HEK293 (cell line): ENCODE results near the gene BTBD2.
A peak's percentile ranks its signal among the peaks of the same experiment; 100 is the strongest.

Experiments used
- BCL11A ChIP-seq: fragments of 450-650 bp; formaldehyde crosslinking; IDR thresholded peaks from 2 replicates; pipeline ENCODE4 v1.5.1; 2016; ENCODE audit warnings: low read depth, missing biosample characterization, missing genetic modification characterization
- KLF7 ChIP-seq: fragments of 450-650 bp; formaldehyde crosslinking; IDR thresholded peaks from 2 replicates; pipeline ENCODE4 v1.5.1; 2016; ENCODE audit warnings: missing biosample characterization, missing genetic modification characterization, borderline replicate concordance
- WT1 ChIP-seq: fragments of 450-650 bp; formaldehyde crosslinking; IDR thresholded peaks from 2 replicates; pipeline ENCODE4 v1.5.1; 2016; ENCODE audit warnings: missing biosample characterization, missing genetic modification characterization
- YY2 ChIP-seq: fragments of 450-650 bp; formaldehyde crosslinking; IDR thresholded peaks from 2 replicates; pipeline ENCODE4 v1.5.1; 2016; ENCODE audit warnings: missing biosample characterization, missing genetic modification characterization
- ZFP69B ChIP-seq: fragments of 450-650 bp; formaldehyde crosslinking; IDR thresholded peaks from 2 replicates; pipeline ENCODE4 v1.5.1; 2016; ENCODE audit warnings: missing biosample characterization, missing genetic modification characterization
- ZNF140 ChIP-seq: fragments of 450-650 bp; formaldehyde crosslinking; IDR thresholded peaks from 2 replicates; pipeline ENCODE4 v1.5.1; 2016; ENCODE audit warnings: missing biosample characterization, missing genetic modification characterization
- ZNF169 ChIP-seq: fragments of 450-650 bp; formaldehyde crosslinking; IDR thresholded peaks from 2 replicates; pipeline ENCODE4 v1.5.1; 2016; ENCODE audit warnings: missing biosample characterization, missing genetic modification characterization
- ZNF2 ChIP-seq: fragments of 450-650 bp; formaldehyde crosslinking; IDR thresholded peaks from 2 replicates; pipeline ENCODE4 v1.5.1; 2016; ENCODE audit warnings: missing biosample characterization, missing genetic modification characterization
- ZNF211 ChIP-seq: fragments of 450-650 bp; formaldehyde crosslinking; IDR thresholded peaks from 2 replicates; pipeline ENCODE4 v1.5.1; 2016; ENCODE audit warnings: low read depth, missing biosample characterization, missing genetic modification characterization
- ZNF354C ChIP-seq: fragments of 450-650 bp; formaldehyde crosslinking; IDR thresholded peaks from 2 replicates; pipeline ENCODE4 v1.5.1; 2016; ENCODE audit warnings: missing biosample characterization, missing genetic modification characterization, low read depth, borderline replicate concordance
- ZNF433 ChIP-seq: fragments of 450-650 bp; formaldehyde crosslinking; IDR thresholded peaks from 2 replicates; pipeline ENCODE4 v1.5.1; 2016; ENCODE audit warnings: missing biosample characterization, missing genetic modification characterization, low read depth
- ZNF473 ChIP-seq: fragments of 450-650 bp; formaldehyde crosslinking; IDR thresholded peaks from 2 replicates; pipeline ENCODE4 v1.5.1; 2017; ENCODE audit warnings: missing biosample characterization, missing genetic modification characterization
- ZNF529 ChIP-seq: fragments of 450-650 bp; formaldehyde crosslinking; IDR thresholded peaks from 2 replicates; pipeline ENCODE4 v1.5.1; 2017; ENCODE audit warnings: missing genetic modification characterization, missing biosample characterization; ENCODE audit not compliant: insufficient replicate concordance
- ZNF626 ChIP-seq: fragments of 450-650 bp; sonication (Bioruptor Pico); formaldehyde crosslinking; IDR thresholded peaks from 2 replicates; pipeline ENCODE4 v1.5.1; 2018; ENCODE audit warnings: missing biosample characterization, missing genetic modification characterization, inconsistent platforms
- ZNF629 ChIP-seq: fragments of 450-650 bp; formaldehyde crosslinking; IDR thresholded peaks from 2 replicates; pipeline ENCODE4 v1.5.1; 2017; ENCODE audit warnings: missing biosample characterization, missing genetic modification characterization
- ZNF704 ChIP-seq: fragments of 450-650 bp; formaldehyde crosslinking; IDR thresholded peaks from 2 replicates; pipeline ENCODE4 v1.5.1; 2016; ENCODE audit warnings: missing biosample characterization, missing genetic modification characterization
- ZNF747 ChIP-seq: fragments of 450-650 bp; formaldehyde crosslinking; IDR thresholded peaks from 2 replicates; pipeline ENCODE4 v1.5.1; 2016; ENCODE audit warnings: missing biosample characterization, missing genetic modification characterization
- ZNF791 ChIP-seq: fragments of 450-650 bp; formaldehyde crosslinking; IDR thresholded peaks from 2 replicates; pipeline ENCODE4 v1.5.1; 2016; ENCODE audit warnings: missing biosample characterization, missing genetic modification characterization
- ZSCAN18 ChIP-seq: fragments of 450-650 bp; formaldehyde crosslinking; IDR thresholded peaks from 2 replicates; pipeline ENCODE4 v1.5.1; 2016; ENCODE audit warnings: missing biosample characterization, missing genetic modification characterization
- TF ChIP-seq, protein P1 (sequence below): fragments of 450-650 bp; formaldehyde crosslinking; IDR thresholded peaks from 2 replicates; pipeline ENCODE4 v1.5.1; 2016; ENCODE audit warnings: missing biosample characterization, missing genetic modification characterization
- TF ChIP-seq, protein P2 (sequence below): IDR thresholded peaks from 2 replicates; pipeline ENCODE4 v1.6.1; 2011; ENCODE audit warnings: mild to moderate bottlenecking, low read depth, low read length, borderline replicate concordance
- TF ChIP-seq, protein P3 (sequence below): fragments of 450-650 bp; formaldehyde crosslinking; IDR thresholded peaks from 2 replicates; pipeline ENCODE4 v1.5.1; 2016; ENCODE audit warnings: missing biosample characterization, missing genetic modification characterization
- TF ChIP-seq, protein P4 (sequence below): fragments of 450-650 bp; formaldehyde crosslinking; IDR thresholded peaks from 2 replicates; pipeline ENCODE4 v1.5.1; 2016; ENCODE audit warnings: missing biosample characterization, missing genetic modification characterization
- TF ChIP-seq, protein P5 (sequence below): fragments of 450-650 bp; formaldehyde crosslinking; IDR thresholded peaks from 2 replicates; pipeline ENCODE4 v1.5.1; 2016; ENCODE audit warnings: missing biosample characterization, missing genetic modification characterization, low read depth
- TF ChIP-seq, protein P6 (sequence below): fragments of 450-650 bp; formaldehyde crosslinking; IDR thresholded peaks from 2 replicates; pipeline ENCODE4 v1.5.1; 2017; ENCODE audit warnings: missing biosample characterization, missing genetic modification characterization

Gene BTBD2

DNA sequence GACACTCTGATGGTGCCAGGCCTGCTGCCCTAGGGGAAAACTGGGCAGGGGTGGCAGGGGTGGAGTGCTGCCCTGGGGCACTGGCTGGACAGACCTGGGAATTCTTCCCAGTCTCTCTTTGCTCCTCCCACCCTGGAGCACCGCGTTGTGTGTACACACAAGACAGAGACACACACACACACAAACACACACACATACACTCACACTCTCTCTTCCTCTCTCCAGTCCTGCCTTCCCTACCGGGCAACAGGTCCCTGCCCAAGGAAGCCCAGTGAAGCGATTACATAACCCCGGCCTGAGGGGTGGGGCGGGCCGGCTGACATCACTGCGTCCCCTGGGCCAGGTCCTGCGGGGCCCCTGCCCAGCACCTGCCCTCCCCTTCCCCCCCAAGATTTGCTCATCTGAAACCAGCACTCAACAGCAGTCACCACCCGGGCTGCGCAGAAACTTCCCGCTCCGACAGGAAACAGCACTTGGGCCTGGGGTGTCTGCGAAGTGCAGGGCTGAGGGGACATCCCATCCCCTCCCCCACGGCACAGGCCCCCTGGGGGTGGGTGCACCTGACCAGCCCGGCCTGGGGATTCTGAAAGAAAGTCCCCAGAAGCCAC, 34.3 kb upstream of the BTBD2 start (continued):
- TF ChIP-seq ZNF433 (tag by site-specific recombination): no peak
- TF ChIP-seq BCL11A (tag by site-specific recombination): peak; percentile 38; the same call in 1 of the 2 replicates
- no peak for TF ChIP-seq ZNF791
- 0 out of 2 replicates have a peak, but pooled peaks have one; percentile 15 for TF ChIP-seq ZSCAN18 (tag by site-specific recombination)
- no peak for TF ChIP-seq ZNF626 (tag by site-specific recombination)
- no peak for TF ChIP-seq ZNF169 (tag by site-specific recombination)
- TF ChIP-seq ZNF629 (tag by site-specific recombination): peak; percentile 92
- TF ChIP-seq ZNF211 (tag by site-specific recombination): no peak
- peak; percentile 66; the same call in 1 of the 2 replicates for TF ChIP-seq ZNF2 (tag by site-specific recombination)
- peak; percentile 73 for TF ChIP-seq ZFP69B (tag by site-specific recombination)
- TF ChIP-seq ZNF704 (tag by site-specific recombination): no peak
- no peak for TF ChIP-seq ZNF529 (tag by site-specific recombination)
- TF ChIP-seq ZNF473: no peak
- no peak for TF ChIP-seq ZNF747 (tag by site-specific recombination)
- peak; percentile 78; the same call in 1 of the 2 replicates for TF ChIP-seq KLF7 (tag by site-specific recombination)
- TF ChIP-seq ZNF140 (tag by site-specific recombination): no peak
- TF ChIP-seq, protein P1, sequence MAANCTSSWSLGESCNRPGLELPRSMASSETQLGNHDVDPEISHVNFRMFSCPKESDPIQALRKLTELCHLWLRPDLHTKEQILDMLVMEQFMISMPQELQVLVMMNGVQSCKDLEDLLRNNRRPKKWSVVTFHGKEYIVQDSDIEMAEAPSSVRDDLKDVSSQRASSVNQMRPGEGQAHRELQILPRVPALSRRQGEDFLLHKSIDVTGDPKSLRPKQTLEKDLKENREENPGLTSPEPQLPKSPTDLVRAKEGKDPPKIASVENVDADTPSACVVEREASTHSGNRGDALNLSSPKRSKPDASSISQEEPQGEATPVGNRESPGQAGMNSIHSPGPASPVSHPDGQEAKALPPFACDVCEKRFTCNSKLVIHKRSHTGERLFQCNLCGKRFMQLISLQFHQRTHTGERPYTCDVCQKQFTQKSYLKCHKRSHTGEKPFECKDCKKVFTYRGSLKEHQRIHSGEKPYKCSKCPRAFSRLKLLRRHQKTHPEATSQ (tag by site-specific recombination): no peak; the same call in none of the 2 replicates
- TF ChIP-seq WT1 (tag by site-specific recombination): no peak
- TF ChIP-seq, protein P2, sequence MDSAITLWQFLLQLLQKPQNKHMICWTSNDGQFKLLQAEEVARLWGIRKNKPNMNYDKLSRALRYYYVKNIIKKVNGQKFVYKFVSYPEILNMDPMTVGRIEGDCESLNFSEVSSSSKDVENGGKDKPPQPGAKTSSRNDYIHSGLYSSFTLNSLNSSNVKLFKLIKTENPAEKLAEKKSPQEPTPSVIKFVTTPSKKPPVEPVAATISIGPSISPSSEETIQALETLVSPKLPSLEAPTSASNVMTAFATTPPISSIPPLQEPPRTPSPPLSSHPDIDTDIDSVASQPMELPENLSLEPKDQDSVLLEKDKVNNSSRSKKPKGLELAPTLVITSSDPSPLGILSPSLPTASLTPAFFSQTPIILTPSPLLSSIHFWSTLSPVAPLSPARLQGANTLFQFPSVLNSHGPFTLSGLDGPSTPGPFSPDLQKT: no peak
- TF ChIP-seq, protein P3, sequence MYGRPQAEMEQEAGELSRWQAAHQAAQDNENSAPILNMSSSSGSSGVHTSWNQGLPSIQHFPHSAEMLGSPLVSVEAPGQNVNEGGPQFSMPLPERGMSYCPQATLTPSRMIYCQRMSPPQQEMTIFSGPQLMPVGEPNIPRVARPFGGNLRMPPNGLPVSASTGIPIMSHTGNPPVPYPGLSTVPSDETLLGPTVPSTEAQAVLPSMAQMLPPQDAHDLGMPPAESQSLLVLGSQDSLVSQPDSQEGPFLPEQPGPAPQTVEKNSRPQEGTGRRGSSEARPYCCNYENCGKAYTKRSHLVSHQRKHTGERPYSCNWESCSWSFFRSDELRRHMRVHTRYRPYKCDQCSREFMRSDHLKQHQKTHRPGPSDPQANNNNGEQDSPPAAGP (tag by site-specific recombination): peak; percentile 95
- TF ChIP-seq, protein P4, sequence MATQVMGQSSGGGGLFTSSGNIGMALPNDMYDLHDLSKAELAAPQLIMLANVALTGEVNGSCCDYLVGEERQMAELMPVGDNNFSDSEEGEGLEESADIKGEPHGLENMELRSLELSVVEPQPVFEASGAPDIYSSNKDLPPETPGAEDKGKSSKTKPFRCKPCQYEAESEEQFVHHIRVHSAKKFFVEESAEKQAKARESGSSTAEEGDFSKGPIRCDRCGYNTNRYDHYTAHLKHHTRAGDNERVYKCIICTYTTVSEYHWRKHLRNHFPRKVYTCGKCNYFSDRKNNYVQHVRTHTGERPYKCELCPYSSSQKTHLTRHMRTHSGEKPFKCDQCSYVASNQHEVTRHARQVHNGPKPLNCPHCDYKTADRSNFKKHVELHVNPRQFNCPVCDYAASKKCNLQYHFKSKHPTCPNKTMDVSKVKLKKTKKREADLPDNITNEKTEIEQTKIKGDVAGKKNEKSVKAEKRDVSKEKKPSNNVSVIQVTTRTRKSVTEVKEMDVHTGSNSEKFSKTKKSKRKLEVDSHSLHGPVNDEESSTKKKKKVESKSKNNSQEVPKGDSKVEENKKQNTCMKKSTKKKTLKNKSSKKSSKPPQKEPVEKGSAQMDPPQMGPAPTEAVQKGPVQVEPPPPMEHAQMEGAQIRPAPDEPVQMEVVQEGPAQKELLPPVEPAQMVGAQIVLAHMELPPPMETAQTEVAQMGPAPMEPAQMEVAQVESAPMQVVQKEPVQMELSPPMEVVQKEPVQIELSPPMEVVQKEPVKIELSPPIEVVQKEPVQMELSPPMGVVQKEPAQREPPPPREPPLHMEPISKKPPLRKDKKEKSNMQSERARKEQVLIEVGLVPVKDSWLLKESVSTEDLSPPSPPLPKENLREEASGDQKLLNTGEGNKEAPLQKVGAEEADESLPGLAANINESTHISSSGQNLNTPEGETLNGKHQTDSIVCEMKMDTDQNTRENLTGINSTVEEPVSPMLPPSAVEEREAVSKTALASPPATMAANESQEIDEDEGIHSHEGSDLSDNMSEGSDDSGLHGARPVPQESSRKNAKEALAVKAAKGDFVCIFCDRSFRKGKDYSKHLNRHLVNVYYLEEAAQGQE (tag by site-specific recombination): 0 out of 2 replicates have a peak, but pooled peaks have one; percentile 32
- no peak for TF ChIP-seq ZNF354C (tag by site-specific recombination)
- TF ChIP-seq, protein P5, sequence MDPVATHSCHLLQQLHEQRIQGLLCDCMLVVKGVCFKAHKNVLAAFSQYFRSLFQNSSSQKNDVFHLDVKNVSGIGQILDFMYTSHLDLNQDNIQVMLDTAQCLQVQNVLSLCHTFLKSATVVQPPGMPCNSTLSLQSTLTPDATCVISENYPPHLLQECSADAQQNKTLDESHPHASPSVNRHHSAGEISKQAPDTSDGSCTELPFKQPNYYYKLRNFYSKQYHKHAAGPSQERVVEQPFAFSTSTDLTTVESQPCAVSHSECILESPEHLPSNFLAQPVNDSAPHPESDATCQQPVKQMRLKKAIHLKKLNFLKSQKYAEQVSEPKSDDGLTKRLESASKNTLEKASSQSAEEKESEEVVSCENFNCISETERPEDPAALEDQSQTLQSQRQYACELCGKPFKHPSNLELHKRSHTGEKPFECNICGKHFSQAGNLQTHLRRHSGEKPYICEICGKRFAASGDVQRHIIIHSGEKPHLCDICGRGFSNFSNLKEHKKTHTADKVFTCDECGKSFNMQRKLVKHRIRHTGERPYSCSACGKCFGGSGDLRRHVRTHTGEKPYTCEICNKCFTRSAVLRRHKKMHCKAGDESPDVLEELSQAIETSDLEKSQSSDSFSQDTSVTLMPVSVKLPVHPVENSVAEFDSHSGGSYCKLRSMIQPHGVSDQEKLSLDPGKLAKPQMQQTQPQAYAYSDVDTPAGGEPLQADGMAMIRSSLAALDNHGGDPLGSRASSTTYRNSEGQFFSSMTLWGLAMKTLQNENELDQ (tag by site-specific recombination): no peak
- no peak for TF ChIP-seq YY2 (tag by site-specific recombination)
- TF ChIP-seq, protein P6, sequence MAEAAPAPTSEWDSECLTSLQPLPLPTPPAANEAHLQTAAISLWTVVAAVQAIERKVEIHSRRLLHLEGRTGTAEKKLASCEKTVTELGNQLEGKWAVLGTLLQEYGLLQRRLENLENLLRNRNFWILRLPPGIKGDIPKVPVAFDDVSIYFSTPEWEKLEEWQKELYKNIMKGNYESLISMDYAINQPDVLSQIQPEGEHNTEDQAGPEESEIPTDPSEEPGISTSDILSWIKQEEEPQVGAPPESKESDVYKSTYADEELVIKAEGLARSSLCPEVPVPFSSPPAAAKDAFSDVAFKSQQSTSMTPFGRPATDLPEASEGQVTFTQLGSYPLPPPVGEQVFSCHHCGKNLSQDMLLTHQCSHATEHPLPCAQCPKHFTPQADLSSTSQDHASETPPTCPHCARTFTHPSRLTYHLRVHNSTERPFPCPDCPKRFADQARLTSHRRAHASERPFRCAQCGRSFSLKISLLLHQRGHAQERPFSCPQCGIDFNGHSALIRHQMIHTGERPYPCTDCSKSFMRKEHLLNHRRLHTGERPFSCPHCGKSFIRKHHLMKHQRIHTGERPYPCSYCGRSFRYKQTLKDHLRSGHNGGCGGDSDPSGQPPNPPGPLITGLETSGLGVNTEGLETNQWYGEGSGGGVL (tag by site-specific recombination): peak; percentile 100
